ENCODE data around the gene PAX5.

Gene PAX5

DNA sequence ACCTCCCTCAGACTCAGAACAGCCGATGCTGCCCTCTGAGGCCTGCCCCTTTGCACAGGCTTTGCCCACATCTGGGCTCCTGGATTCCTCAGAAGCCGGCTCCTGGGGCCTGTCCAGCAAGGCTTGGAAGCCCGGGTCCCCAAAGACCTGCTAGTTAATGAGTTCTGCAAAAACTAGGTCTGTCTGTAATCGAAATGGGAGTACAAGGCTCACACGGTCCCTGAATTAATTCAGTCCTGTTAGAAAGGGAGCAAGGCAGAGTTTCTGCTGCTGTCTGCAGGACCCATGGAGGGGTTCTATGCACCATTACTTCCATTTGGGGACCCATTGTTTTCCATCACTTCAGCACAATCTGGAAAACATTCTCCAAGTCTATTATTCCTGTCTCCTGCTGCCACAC lies 239.6 kb downstream of the PAX5 start:
- no peak overlapping the region for H3K9ac ChIP-seq
- H3K27ac ChIP-seq, result no peak overlapping the region
- no peaks in the 10 kb centered on the region for H3K4me1 ChIP-seq (ENCODE audit: low read depth, poor library complexity, severe bottlenecking)
- no peak overlapping the region for H3K4me3 ChIP-seq (IDR thresholded peaks at IDR 0.05; ENCODE audit: insufficient read depth, low read depth, low read length)
- H3K4me2 ChIP-seq, result no peak overlapping the region
- no peak overlapping the region for H2AFZ ChIP-seq (ENCODE audit: low read depth)
- H3K36me3 ChIP-seq (ENCODE audit: insufficient read depth), result no peaks in the 10 kb centered on the region
- no peaks in the 10 kb centered on the region for H3K79me2 ChIP-seq (ENCODE audit: insufficient read depth, low read depth)
- no peaks in the 10 kb centered on the region for H3K27me3 ChIP-seq (ENCODE audit: insufficient read depth, low read depth)
- TF ChIP-seq CTCF (conservative IDR thresholded peaks at IDR 0.05; ENCODE audit: low read depth, low read length), result no peak
- no peaks in the 10 kb centered on the region for H4K20me1 ChIP-seq (ENCODE audit: insufficient read depth)

- no peak overlapping the region for H3K4me3 ChIP-seq (IDR thresholded peaks at IDR 0.05; ENCODE audit: insufficient read depth, low read depth, low read length)
- H3K27ac ChIP-seq, result no peak overlapping the region
- no peak overlapping the region for H3K9ac ChIP-seq
- H2AFZ ChIP-seq (ENCODE audit: low read depth), result no peak overlapping the region
- no peaks in the 10 kb centered on the region for H3K36me3 ChIP-seq (ENCODE audit: insufficient read depth)
- no peaks in the 10 kb centered on the region for H3K79me2 ChIP-seq (ENCODE audit: insufficient read depth, low read depth)
- H3K27me3 ChIP-seq (ENCODE audit: insufficient read depth, low read depth), result no peaks in the 10 kb centered on the region
- no peaks in the 10 kb centered on the region for H3K4me1 ChIP-seq (ENCODE audit: low read depth, poor library complexity, severe bottlenecking)
- TF ChIP-seq CTCF (conservative IDR thresholded peaks at IDR 0.05; ENCODE audit: low read depth, low read length), result peak; percentile 66
- no peak overlapping the region for H3K4me2 ChIP-seq
- no peaks in the 10 kb centered on the region for H4K20me1 ChIP-seq (ENCODE audit: insufficient read depth)
Measured at GRCh38 chr9:36793277-36793676, 240.8 kb downstream of the PAX5 start.

GRCh38 chr9:36791222-36791950 lies 242.7 kb downstream of the PAX5 start:
- no peaks in the 10 kb centered on the region for H3K36me3 ChIP-seq (ENCODE audit: insufficient read depth)
- no peaks in the 10 kb centered on the region for H3K79me2 ChIP-seq (ENCODE audit: insufficient read depth, low read depth)
- no peaks in the 10 kb centered on the region for H3K27me3 ChIP-seq (ENCODE audit: insufficient read depth, low read depth)
- H3K9ac ChIP-seq, result no peak overlapping the region
- no peak overlapping the region for H2AFZ ChIP-seq (ENCODE audit: low read depth)
- no peak overlapping the region for H3K4me3 ChIP-seq (IDR thresholded peaks at IDR 0.05; ENCODE audit: insufficient read depth, low read depth, low read length)
- TF ChIP-seq CTCF (conservative IDR thresholded peaks at IDR 0.05; ENCODE audit: low read depth, low read length), result no peak
- no peaks in the 10 kb centered on the region for H4K20me1 ChIP-seq (ENCODE audit: insufficient read depth)
- no peaks in the 10 kb centered on the region for H3K4me1 ChIP-seq (ENCODE audit: low read depth, poor library complexity, severe bottlenecking)
- no peak overlapping the region for H3K27ac ChIP-seq
- no peak overlapping the region for H3K4me2 ChIP-seq

DNA sequence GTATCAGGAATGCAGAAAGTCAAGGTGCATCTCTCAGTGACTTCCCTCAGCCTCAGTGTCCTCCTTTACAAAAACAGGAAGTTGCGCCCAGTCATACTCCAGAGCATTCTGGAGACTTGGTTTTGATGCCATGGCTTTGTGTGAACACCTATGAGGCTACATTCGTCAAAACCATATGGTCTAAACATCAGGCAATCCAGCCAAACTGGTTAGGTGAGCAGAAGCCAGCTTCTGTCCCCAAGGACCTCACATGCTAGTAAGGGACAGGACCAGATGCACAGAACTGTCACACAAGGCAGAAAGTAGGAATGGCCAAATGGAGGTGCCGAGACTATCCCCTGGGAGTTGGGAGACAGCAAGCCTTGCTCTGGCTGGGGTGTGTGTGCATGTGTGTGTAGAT lies 244.2 kb downstream of the PAX5 start:
- H3K79me2 ChIP-seq (ENCODE audit: insufficient read depth, low read depth), result no peaks in the 10 kb centered on the region
- no peak overlapping the region for H3K9ac ChIP-seq
- H3K27ac ChIP-seq, result no peak overlapping the region
- TF ChIP-seq CTCF (conservative IDR thresholded peaks at IDR 0.05; ENCODE audit: low read depth, low read length), result no peak
- no peaks in the 10 kb centered on the region; the same call in 1 of the 2 replicates for H3K27me3 ChIP-seq (ENCODE audit: insufficient read depth, low read depth)
- H3K4me2 ChIP-seq, result no peak overlapping the region
- no peak overlapping the region for H2AFZ ChIP-seq (ENCODE audit: low read depth)
- no peaks in the 10 kb centered on the region for H3K36me3 ChIP-seq (ENCODE audit: insufficient read depth)
- no peaks in the 10 kb centered on the region for H4K20me1 ChIP-seq (ENCODE audit: insufficient read depth)
- H3K4me1 ChIP-seq (ENCODE audit: low read depth, poor library complexity, severe bottlenecking), result no peaks in the 10 kb centered on the region
- no peak overlapping the region for H3K4me3 ChIP-seq (IDR thresholded peaks at IDR 0.05; ENCODE audit: insufficient read depth, low read depth, low read length)

Data from KMS-11 (cell line).